WTC11 (cell line): ENCODE measurements around the gene ABHD18. TPM values are rescaled to one million over a fixed set of nuclear protein-coding genes. Genes with fewer than 3 reads are reported as not detected.

Experiments
- ATAC-seq: fragments of 200-7000 bp; cut with Tn5 transposase; 2 replicates; pipeline ENCODE4 v1.10.0; 2021; ENCODE audit warnings: mild to moderate bottlenecking, moderate library complexity
- CTCF ChIA-PET: fragments of 300-600 bp; sonication (Branson Sonifier 250); formaldehyde crosslinking; loops from one replicate; lab custom pipeline; 2021; ENCODE audit warnings: antibody characterized with exemption; lab: Charles Lee
- POLR2A ChIA-PET: fragments of 350-600 bp; sonication (Branson Sonifier 250); formaldehyde crosslinking; loops from one replicate; lab custom pipeline; 2021; ENCODE audit warnings: antibody characterized with exemption; lab: Charles Lee
- DNase-seq: peaks from one replicate; pipeline ENCODE4 v3.0.0; 2021; ENCODE audit warnings: low spot score
- H3K27ac Mint-ChIP-seq: 2 replicates; pipeline ENCODE4 v1.8.0; 2021; ENCODE audit warnings: mixed read lengths
- H3K27me3 Mint-ChIP-seq: 2 replicates; pipeline ENCODE4 v1.8.0; 2021; ENCODE audit warnings: low read depth, mild to moderate bottlenecking, moderate library complexity, mixed read lengths
- H3K36me3 Mint-ChIP-seq: 2 replicates; pipeline ENCODE4 v1.8.0; 2021; ENCODE audit warnings: mixed read lengths
- H3K4me1 Mint-ChIP-seq: 2 replicates; pipeline ENCODE4 v1.8.0; 2022; ENCODE audit warnings: mixed read lengths
- H3K4me3 Mint-ChIP-seq: 2 replicates; pipeline ENCODE4 v1.8.0; 2021; ENCODE audit warnings: mild to moderate bottlenecking, moderate library complexity, mixed read lengths
- H3K9me3 Mint-ChIP-seq: 2 replicates; pipeline ENCODE4 v1.8.0; 2021; ENCODE audit warnings: mixed read lengths
- AFF4 ChIP-seq: sonication (generic); formaldehyde crosslinking; IDR thresholded peaks from 2 replicates; pipeline ENCODE4 v1.8.1; 2023; ENCODE audit warnings: mild to moderate bottlenecking, missing genetic modification reagents, borderline replicate concordance
- ATF2 ChIP-seq: sonication (generic); formaldehyde crosslinking; IDR thresholded peaks from 2 replicates; pipeline ENCODE4 v1.8.1; 2022; ENCODE audit warnings: low read depth, missing genetic modification reagents, borderline replicate concordance
- CREM ChIP-seq: sonication (generic); formaldehyde crosslinking; IDR thresholded peaks from 2 replicates; pipeline ENCODE4 v1.8.1; 2022; ENCODE audit warnings: mild to moderate bottlenecking, missing genetic modification reagents, moderate library complexity
- ESRRA ChIP-seq: sonication (generic); formaldehyde crosslinking; IDR thresholded peaks from 2 replicates; pipeline ENCODE4 v1.8.1; 2022; ENCODE audit warnings: mild to moderate bottlenecking, missing genetic modification reagents, borderline replicate concordance
- ETV6 ChIP-seq: sonication (generic); formaldehyde crosslinking; IDR thresholded peaks from 2 replicates; pipeline ENCODE4 v1.8.1; 2022; ENCODE audit warnings: mild to moderate bottlenecking, missing genetic modification reagents
- KAT7 ChIP-seq: sonication (generic); formaldehyde crosslinking; IDR thresholded peaks from 2 replicates; pipeline ENCODE4 v1.8.1; 2023; ENCODE audit warnings: missing genetic modification reagents, mild to moderate bottlenecking, borderline replicate concordance
- SMAD4 ChIP-seq: sonication (generic); formaldehyde crosslinking; IDR thresholded peaks from 2 replicates; pipeline ENCODE4 v1.8.0; 2022; ENCODE audit warnings: mild to moderate bottlenecking, missing genetic modification reagents
- SOX15 ChIP-seq: fragments of 250-450 bp; sonication (Bioruptor Pico); IDR thresholded peaks from 2 replicates; pipeline ENCODE4 v1.9.0; 2021; ENCODE audit warnings: mild to moderate bottlenecking
- SP1 ChIP-seq: sonication (generic); formaldehyde crosslinking; conservative IDR thresholded peaks from 2 replicates; pipeline ENCODE4 v1.8.1; 2022; ENCODE audit warnings: missing genetic modification reagents
- TCF7 ChIP-seq: sonication (generic); formaldehyde crosslinking; IDR thresholded peaks from 2 replicates; pipeline ENCODE4 v1.8.0; 2022; ENCODE audit warnings: mild to moderate bottlenecking, low read depth, missing genetic modification reagents, moderate library complexity
- ZBTB43 ChIP-seq: sonication (generic); formaldehyde crosslinking; IDR thresholded peaks from 2 replicates; pipeline ENCODE4 v1.8.1; 2023; ENCODE audit warnings: mild to moderate bottlenecking, missing genetic modification reagents
- ZNF138 ChIP-seq: sonication (generic); formaldehyde crosslinking; conservative IDR thresholded peaks from 2 replicates; pipeline ENCODE4 v1.8.1; 2022; ENCODE audit warnings: mild to moderate bottlenecking, moderate library complexity, missing genetic modification reagents
- ZNF416 ChIP-seq: fragments of 250-450 bp; sonication (Bioruptor Pico); IDR thresholded peaks from 2 replicates; pipeline ENCODE4 v1.9.0; 2021; ENCODE audit warnings: mild to moderate bottlenecking, inconsistent platforms
- ZNF423 ChIP-seq: fragments of 250-450 bp; sonication (Bioruptor Pico); IDR thresholded peaks from 2 replicates; pipeline ENCODE4 v2.1.2; 2022; ENCODE audit warnings: mild to moderate bottlenecking, moderate library complexity
- ZNF671 ChIP-seq: fragments of 250-450 bp; sonication (Bioruptor Pico); IDR thresholded peaks from 2 replicates; pipeline ENCODE4 v1.8.0; 2021; ENCODE audit warnings: mild to moderate bottlenecking
- total RNA-seq: library from RNA; stranded (reverse); gene quantifications from 3 replicates; pipeline ENCODE4 v1.2.3, GENCODE V29; 2021
- TF ChIP-seq, protein P1 (sequence below): sonication (generic); formaldehyde crosslinking; IDR thresholded peaks from 2 replicates; pipeline ENCODE4 v1.8.0; 2023; ENCODE audit warnings: missing genetic modification reagents
- TF ChIP-seq, protein P2 (sequence below): sonication (generic); formaldehyde crosslinking; IDR thresholded peaks from 2 replicates; pipeline ENCODE4 v1.8.1; 2022; ENCODE audit warnings: mild to moderate bottlenecking, missing genetic modification reagents, moderate library complexity, borderline replicate concordance
- TF ChIP-seq, protein P3 (sequence below): fragments of 250-450 bp; sonication (Bioruptor Pico); IDR thresholded peaks from 2 replicates; pipeline ENCODE4 v1.9.0; 2021; ENCODE audit warnings: mild to moderate bottlenecking, borderline replicate concordance

Gene ABHD18
- total RNA-seq, 1 experiment from 2014 or later: 15.9 TPM

DNA sequence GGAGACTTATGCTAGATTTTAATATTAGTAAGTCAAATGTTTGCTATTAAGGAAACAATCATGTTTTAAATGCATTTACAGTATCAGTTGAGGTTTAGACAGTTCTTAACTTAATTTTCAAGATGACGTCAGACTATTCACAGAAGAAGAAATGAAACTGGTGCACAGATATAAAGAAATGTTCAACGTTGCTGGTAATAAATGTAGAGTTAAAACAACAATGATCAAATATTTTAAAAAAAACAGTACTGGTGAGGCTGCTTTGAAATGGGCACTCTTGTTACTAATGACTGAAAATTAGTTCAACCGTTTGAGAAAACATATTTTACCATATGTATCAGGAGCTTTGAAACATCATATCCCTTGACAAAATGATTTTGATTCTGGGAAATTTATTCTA is 44.2 kb downstream of the ABHD18 start:
- POLR2A ChIA-PET: no interaction called here
- H3K4me3 Mint-ChIP-seq: no peak overlapping the region
- CTCF ChIA-PET: no interaction called here
- no peak overlapping the region for H3K27ac Mint-ChIP-seq
- peaks cover 10% of the 10 kb centered on the region; the same call in 1 of the 2 replicates for H3K36me3 Mint-ChIP-seq
- TF ChIP-seq SOX15 (CRISPR knock-in tag) (no peak), ZNF671 (CRISPR knock-in tag) (no peak), ZNF416 (no peak), ETV6 (no peak), KAT7 (CRISPR knock-in tag) (no peak), ESRRA (CRISPR knock-in tag) (no peak), SP1 (no peak), ZNF138 (CRISPR knock-in tag) (no peak), TCF7 (CRISPR knock-in tag) (no peak), AFF4 (no peak), CREM (CRISPR knock-in tag) (no peak), ZBTB43 (no peak), SMAD4 (CRISPR knock-in tag) (no peak), ATF2 (CRISPR knock-in tag) (no peak), ZNF423 (CRISPR knock-in tag) (no peak)
- TF ChIP-seq, protein P1, sequence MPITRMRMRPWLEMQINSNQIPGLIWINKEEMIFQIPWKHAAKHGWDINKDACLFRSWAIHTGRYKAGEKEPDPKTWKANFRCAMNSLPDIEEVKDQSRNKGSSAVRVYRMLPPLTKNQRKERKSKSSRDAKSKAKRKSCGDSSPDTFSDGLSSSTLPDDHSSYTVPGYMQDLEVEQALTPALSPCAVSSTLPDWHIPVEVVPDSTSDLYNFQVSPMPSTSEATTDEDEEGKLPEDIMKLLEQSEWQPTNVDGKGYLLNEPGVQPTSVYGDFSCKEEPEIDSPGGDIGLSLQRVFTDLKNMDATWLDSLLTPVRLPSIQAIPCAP: no peak
- TF ChIP-seq, protein P2, sequence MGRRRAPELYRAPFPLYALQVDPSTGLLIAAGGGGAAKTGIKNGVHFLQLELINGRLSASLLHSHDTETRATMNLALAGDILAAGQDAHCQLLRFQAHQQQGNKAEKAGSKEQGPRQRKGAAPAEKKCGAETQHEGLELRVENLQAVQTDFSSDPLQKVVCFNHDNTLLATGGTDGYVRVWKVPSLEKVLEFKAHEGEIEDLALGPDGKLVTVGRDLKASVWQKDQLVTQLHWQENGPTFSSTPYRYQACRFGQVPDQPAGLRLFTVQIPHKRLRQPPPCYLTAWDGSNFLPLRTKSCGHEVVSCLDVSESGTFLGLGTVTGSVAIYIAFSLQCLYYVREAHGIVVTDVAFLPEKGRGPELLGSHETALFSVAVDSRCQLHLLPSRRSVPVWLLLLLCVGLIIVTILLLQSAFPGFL (CRISPR knock-in tag): no peak
- TF ChIP-seq, protein P3, sequence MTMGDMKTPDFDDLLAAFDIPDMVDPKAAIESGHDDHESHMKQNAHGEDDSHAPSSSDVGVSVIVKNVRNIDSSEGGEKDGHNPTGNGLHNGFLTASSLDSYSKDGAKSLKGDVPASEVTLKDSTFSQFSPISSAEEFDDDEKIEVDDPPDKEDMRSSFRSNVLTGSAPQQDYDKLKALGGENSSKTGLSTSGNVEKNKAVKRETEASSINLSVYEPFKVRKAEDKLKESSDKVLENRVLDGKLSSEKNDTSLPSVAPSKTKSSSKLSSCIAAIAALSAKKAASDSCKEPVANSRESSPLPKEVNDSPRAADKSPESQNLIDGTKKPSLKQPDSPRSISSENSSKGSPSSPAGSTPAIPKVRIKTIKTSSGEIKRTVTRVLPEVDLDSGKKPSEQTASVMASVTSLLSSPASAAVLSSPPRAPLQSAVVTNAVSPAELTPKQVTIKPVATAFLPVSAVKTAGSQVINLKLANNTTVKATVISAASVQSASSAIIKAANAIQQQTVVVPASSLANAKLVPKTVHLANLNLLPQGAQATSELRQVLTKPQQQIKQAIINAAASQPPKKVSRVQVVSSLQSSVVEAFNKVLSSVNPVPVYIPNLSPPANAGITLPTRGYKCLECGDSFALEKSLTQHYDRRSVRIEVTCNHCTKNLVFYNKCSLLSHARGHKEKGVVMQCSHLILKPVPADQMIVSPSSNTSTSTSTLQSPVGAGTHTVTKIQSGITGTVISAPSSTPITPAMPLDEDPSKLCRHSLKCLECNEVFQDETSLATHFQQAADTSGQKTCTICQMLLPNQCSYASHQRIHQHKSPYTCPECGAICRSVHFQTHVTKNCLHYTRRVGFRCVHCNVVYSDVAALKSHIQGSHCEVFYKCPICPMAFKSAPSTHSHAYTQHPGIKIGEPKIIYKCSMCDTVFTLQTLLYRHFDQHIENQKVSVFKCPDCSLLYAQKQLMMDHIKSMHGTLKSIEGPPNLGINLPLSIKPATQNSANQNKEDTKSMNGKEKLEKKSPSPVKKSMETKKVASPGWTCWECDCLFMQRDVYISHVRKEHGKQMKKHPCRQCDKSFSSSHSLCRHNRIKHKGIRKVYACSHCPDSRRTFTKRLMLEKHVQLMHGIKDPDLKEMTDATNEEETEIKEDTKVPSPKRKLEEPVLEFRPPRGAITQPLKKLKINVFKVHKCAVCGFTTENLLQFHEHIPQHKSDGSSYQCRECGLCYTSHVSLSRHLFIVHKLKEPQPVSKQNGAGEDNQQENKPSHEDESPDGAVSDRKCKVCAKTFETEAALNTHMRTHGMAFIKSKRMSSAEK: no peak
- H3K9me3 Mint-ChIP-seq: no peaks in the 10 kb centered on the region
- no peaks in the 10 kb centered on the region for H3K4me1 Mint-ChIP-seq
- H3K27me3 Mint-ChIP-seq: no peaks in the 10 kb centered on the region
- DNase-seq: no peak
- ATAC-seq: no peak
